GM13977 (cell line): Measurements from ENCODE around the gene EPHX1.
A peak's percentile ranks its signal among the peaks of the same experiment; 100 is the strongest.
"Not testable (repeated sequence)": the region's sequence is repeated elsewhere in the genome, so short reads cannot be mapped to it uniquely, and the experiment has no call there.

Experiments used
- DNase-seq: peaks from one replicate; pipeline ENCODE4 v3.0.0; 2012; ENCODE audit warnings: low spot score
- CTCF ChIP-seq: IDR thresholded peaks from 2 replicates; pipeline ENCODE4 v1.5.1; 2012; ENCODE audit warnings: mild to moderate bottlenecking, control low read depth; ENCODE audit not compliant: insufficient read depth; ENCODE audit errors: extremely low read depth, missing control alignments
- in situ Hi-C: fragments of 300-500 bp; cut with MboI; formaldehyde crosslinking; loops from one replicate; pipeline ENCODE4 v1.12.0; 2022; ENCODE audit warnings: low sequenced_read_pairs, low pct_unique_long_range_greater_than_20kb, mixed read lengths, inconsistent platforms; ENCODE audit not compliant: unreplicated experiment

EPHX1 gene

GRCh38 chr1:225777058-225777582, 32.8 kb upstream of the EPHX1 start:
- in situ Hi-C loops = no loop called here
- TF ChIP-seq CTCF = no peak
- DNase-seq = no peak

- peak; percentile 93 for DNase-seq
- in situ Hi-C loops = no loop called here
- TF ChIP-seq CTCF = peak; percentile 95
Measured at GRCh38 chr1:225777583-225778336, 32.2 kb upstream of the EPHX1 start, which contains the start of gene SRP9. SRP9 (plus strand) TSS chr1:225777826; CDS start chr1:225777941, 115 bp downstream.

- no peak for TF ChIP-seq CTCF
- in situ Hi-C loops = no loop called here
- no peak for DNase-seq
Measured at GRCh38 chr1:225778337-225778669, 31.6 kb upstream of the EPHX1 start.

GRCh38 chr1:225779165-225779564, 30.8 kb upstream of the EPHX1 start:
- in situ Hi-C loops, DNase-seq: not testable (repeated sequence)

- in situ Hi-C loops = no loop called here
- TF ChIP-seq CTCF = no peak
- DNase-seq = no peak
Measured at GRCh38 chr1:225780134-225780533, 29.8 kb upstream of the EPHX1 start.

- no peak for DNase-seq
- TF ChIP-seq CTCF = no peak
- in situ Hi-C loops = no loop called here
Measured at GRCh38 chr1:225780630-225781029, 29.3 kb upstream of the EPHX1 start.

GRCh38 chr1:225789142-225789541, 20.8 kb upstream of the EPHX1 start:
- DNase-seq, in situ Hi-C loops: not testable (repeated sequence)
